Measurements from ENCODE around the gene XPR1. TPM values are rescaled to one million over a fixed set of nuclear protein-coding genes. Genes with fewer than 3 reads are reported as not detected.
"Not testable (repeated sequence)": the region's sequence is repeated elsewhere in the genome, so short reads cannot be mapped to it uniquely, and the experiment has no call there.

The XPR1 gene
- total and polyA plus RNA-seq, 10 of the 15 experiments (the other 5 are each of a cell fraction or from before 2014, with no cell fraction given): 1.1 to 33.9 (median 11.3) TPM

DNA sequence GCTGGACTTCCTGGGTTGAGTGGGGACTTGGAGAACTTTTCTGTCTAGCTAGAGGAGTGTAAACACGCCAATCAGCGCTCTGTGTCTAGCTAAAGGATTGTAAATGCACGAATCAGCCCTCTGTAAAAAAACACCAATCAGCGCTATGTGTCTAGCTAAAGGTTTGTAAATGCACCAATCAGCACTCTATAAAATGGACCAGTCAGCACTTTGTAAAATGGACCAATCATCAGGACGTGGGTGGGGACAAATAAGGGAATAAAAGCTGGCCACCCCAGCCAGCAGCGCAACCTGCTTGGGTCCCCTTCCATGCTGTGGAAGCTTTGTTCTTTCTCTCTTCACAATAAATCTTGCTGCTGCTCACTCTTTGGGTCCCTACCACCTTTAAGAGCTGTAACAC is 94.2 kb downstream of the XPR1 start:
- ChIA-PET SMC1A (ENCODE audit: uncharacterized antibody, unreplicated experiment) (interaction anchor here (0.6 kb wide), 1 partner anchor 429 kb away, joined by 3 read pairs; no protein-coding TSS in a partner anchor), CTCF (interaction anchor here (0.6 to 1.1 kb wide), 4 partner anchors 20 to 1218 kb away, joined by 3 read pairs; no protein-coding TSS in a partner anchor)
- H3K27ac ChIP-seq (ENCODE audit: control insufficient read depth, insufficient read depth); POLR2A ChIA-PET; DNase-seq (ENCODE audit: low read depth, low spot score); H3K27me3 ChIP-seq (replicated peaks in 1 of 2; ENCODE audit: control insufficient read depth in 2 of 2, insufficient read depth in 2 of 2, low read length in 1 of 2); ATAC-seq; intact Hi-C loops (cut with micrococcal nuclease; ENCODE audit: unreplicated experiment); H3K4me2 ChIP-seq (ENCODE audit: control insufficient read depth, insufficient read depth); FAIRE-seq; H3K79me2 ChIP-seq (ENCODE audit: control insufficient read depth, insufficient read depth, low read length); H3K4me3 ChIP-seq; BruUV-seq (replicated peaks); H3K9me3 ChIP-seq (replicated peaks; ENCODE audit: control insufficient read depth, insufficient read depth, low read length); RAD21 ChIA-PET (ENCODE audit: unreplicated experiment); H3K36me3 ChIP-seq (ENCODE audit: control insufficient read depth in 2 of 2, insufficient read depth in 2 of 2, low read length in 1 of 2); H3K4me1 ChIP-seq (ENCODE audit: control insufficient read depth, insufficient read depth, low read length); in situ Hi-C loops (cut with MboI); H4K20me1 ChIP-seq (ENCODE audit: control insufficient read depth, insufficient read depth); H2AFZ ChIP-seq (ENCODE audit: control insufficient read depth, low read depth, low read length); H3K9ac ChIP-seq (ENCODE audit: control insufficient read depth, insufficient read depth, low read length): not testable (repeated sequence)
- TF ChIP-seq NFYB (IDR thresholded peaks at IDR 0.05; ENCODE audit: insufficient read depth, low read depth, low read length): 0 out of 2 replicates have a peak, but pooled peaks have one; percentile 24
- 88% methylated on average over 6 of the region's 6 CpGs for WGBS (ENCODE audit: insufficient coverage, insufficient replicate concordance, low lambda C conversion rate, missing lambda C conversion rate)

DNA sequence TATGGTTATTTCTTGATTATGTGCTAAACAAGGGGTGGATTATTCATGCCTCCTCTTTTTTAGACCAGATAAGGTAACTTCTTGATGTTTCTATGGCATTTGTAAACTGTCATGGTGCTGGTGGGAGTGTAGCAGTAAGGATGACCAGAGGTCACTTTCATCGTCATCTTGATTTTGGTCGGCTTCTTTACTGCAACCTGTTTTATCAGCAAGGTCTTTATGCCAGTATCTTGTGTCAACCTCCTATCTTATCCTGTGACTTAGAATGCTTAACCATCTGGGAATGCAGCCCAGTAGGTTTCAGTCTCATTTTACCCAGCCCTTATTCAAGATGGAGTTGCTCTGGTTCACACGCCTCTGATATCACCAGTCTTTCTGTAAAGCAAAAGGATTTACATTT is 95.9 kb downstream of the XPR1 start:
- H3K4me2 ChIP-seq (ENCODE audit: control insufficient read depth, insufficient read depth); H3K9ac ChIP-seq (ENCODE audit: control insufficient read depth, insufficient read depth, low read length); H2AFZ ChIP-seq (ENCODE audit: control insufficient read depth, low read depth, low read length); H3K9me3 ChIP-seq (replicated peaks; ENCODE audit: control insufficient read depth, insufficient read depth, low read length); H3K4me1 ChIP-seq (ENCODE audit: control insufficient read depth, insufficient read depth, low read length); CTCF ChIA-PET; ATAC-seq; DNase-seq (ENCODE audit: low read depth, low spot score); RAD21 ChIA-PET (ENCODE audit: unreplicated experiment); H3K27ac ChIP-seq (ENCODE audit: control insufficient read depth, insufficient read depth); POLR2A ChIA-PET; intact Hi-C loops (cut with micrococcal nuclease; ENCODE audit: unreplicated experiment); H3K36me3 ChIP-seq (ENCODE audit: control insufficient read depth in 2 of 2, insufficient read depth in 2 of 2, low read length in 1 of 2); BruUV-seq (replicated peaks); in situ Hi-C loops (cut with MboI); H4K20me1 ChIP-seq (ENCODE audit: control insufficient read depth, insufficient read depth); H3K4me3 ChIP-seq; H3K27me3 ChIP-seq (replicated peaks in 1 of 2; ENCODE audit: control insufficient read depth in 2 of 2, insufficient read depth in 2 of 2, low read length in 1 of 2); H3K79me2 ChIP-seq (ENCODE audit: control insufficient read depth, insufficient read depth, low read length); SMC1A ChIA-PET (ENCODE audit: uncharacterized antibody, unreplicated experiment); FAIRE-seq: not testable (repeated sequence)
- 100% methylated on average over 3 of the region's 3 CpGs for WGBS (ENCODE audit: insufficient coverage, insufficient replicate concordance, low lambda C conversion rate, missing lambda C conversion rate)
